ENCODE data around the gene NFIB. TPM values are rescaled to one million over a fixed set of nuclear protein-coding genes. Genes with fewer than 3 reads are reported as not detected.

Gene NFIB
- total and polyA plus RNA-seq, 2 of the 13 experiments (the other 11 are each of a cell fraction or from before 2014, with no cell fraction given), result 0.98 to 4.6 TPM

DNA sequence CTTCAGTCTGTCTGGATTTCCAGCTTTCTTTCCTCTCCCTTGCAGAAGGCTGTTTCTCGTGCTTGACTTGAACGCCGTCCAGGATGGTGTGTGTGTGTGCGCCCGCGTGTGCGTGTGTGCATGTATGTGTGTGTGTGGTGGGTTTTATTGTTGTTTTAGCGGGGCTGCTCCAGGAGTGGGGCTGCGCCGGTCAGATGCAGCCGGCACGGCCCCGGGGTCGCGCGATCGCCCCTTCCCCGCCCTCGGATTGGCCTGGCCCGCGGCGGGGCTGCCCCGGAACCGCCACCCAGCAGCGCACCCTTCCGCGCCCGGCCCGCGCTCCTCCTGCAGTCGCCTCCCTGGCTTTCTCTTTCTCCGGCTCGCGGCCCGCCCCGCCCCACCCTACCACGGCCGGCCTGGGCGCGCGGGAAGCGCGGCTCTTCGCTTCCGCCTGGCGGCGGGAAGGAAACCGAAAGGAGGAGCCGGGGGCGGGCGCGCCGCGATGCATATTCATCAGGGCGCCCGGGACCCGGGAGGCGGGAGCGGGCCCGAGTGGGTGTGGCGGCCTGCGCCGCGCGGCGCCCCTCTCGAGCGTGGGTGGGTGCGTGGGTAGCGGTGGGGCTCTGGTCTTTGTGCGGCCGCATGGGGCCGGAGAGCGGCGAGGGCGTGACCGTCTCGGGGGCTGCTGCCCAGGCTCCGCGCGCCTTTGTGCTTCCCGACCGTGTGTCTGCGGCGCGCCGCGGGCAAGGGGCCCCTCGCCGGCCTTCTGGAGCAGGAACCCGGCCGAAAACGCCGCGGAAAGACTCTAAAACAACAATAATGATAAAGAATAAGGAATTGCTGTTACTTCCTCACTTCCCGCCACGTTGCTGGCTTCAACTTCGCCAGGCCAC, 8.5 kb upstream of the NFIB start (continued):
- TF ChIP-seq, protein P1, sequence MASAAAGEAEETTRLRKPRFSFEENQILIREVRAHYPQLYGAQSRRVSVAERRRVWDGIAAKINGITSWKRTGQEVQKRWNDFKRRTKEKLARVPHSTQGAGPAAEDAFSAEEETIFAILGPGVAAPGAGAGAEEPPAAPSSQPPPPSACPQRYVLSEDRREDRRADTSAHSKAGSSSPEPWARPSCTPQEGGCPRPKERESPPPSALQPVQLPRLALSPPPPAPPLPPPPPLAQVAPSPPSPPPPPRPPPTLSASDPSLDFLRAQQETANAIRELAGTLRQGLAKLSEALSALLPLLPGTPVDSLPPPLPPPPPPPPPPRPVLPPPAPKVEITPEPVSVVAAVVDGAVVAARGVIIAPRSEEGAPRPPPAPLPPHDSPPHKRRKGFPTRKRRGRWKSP (CRISPR knock-in tag; IDR thresholded peaks at IDR 0.05), result 0 out of 2 replicates have a peak, but pooled peaks have one; percentile 45
- TF ChIP-seq ARHGAP35 (CRISPR knock-in tag; IDR thresholded peaks at IDR 0.05; ENCODE audit: borderline replicate concordance) (no peak), ZFX (CRISPR knock-in tag; IDR thresholded peaks at IDR 0.05; ENCODE audit: low read depth) (peak; percentile 60; the same call in 1 of the 2 replicates), RAD51 (IDR thresholded peaks at IDR 0.05; ENCODE audit: borderline replicate concordance) (no peak), KLF6 (CRISPR knock-in tag; IDR thresholded peaks at IDR 0.05) (peak; percentile 57; the same call in 1 of the 2 replicates), KAT7 (CRISPR knock-in tag; IDR thresholded peaks at IDR 0.05; ENCODE audit: borderline replicate concordance) (peak; percentile 22; the same call in 1 of the 2 replicates), ARNT2 (CRISPR knock-in tag; IDR thresholded peaks at IDR 0.05; ENCODE audit: low read depth) (0 out of 2 replicates have a peak, but pooled peaks have one; percentile 23), FOXO1 (CRISPR knock-in tag; IDR thresholded peaks at IDR 0.05) (no peak), ZNF101 (CRISPR knock-in tag; IDR thresholded peaks at IDR 0.05; ENCODE audit: borderline replicate concordance, low read depth) (no peak), ZNF674 (CRISPR knock-in tag; IDR thresholded peaks at IDR 0.05; ENCODE audit: low read depth) (0 out of 2 replicates have a peak, but pooled peaks have one; percentile 41), ZBTB20 (CRISPR knock-in tag; IDR thresholded peaks at IDR 0.05; ENCODE audit: borderline replicate concordance, low read depth) (no peak), DNMT3B (CRISPR knock-in tag; conservative IDR thresholded peaks at IDR 0.05) (0 out of 2 replicates have a peak, but pooled peaks have one; percentile 55), SMARCE1 (IDR thresholded peaks at IDR 0.05; ENCODE audit: borderline replicate concordance) (no peak)
- TF ChIP-seq, protein P2, sequence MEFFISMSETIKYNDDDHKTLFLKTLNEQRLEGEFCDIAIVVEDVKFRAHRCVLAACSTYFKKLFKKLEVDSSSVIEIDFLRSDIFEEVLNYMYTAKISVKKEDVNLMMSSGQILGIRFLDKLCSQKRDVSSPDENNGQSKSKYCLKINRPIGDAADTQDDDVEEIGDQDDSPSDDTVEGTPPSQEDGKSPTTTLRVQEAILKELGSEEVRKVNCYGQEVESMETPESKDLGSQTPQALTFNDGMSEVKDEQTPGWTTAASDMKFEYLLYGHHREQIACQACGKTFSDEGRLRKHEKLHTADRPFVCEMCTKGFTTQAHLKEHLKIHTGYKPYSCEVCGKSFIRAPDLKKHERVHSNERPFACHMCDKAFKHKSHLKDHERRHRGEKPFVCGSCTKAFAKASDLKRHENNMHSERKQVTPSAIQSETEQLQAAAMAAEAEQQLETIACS (CRISPR knock-in tag; IDR thresholded peaks at IDR 0.05), result peak; percentile 61; the same call in 1 of the 2 replicates
- TF ChIP-seq, protein P3, sequence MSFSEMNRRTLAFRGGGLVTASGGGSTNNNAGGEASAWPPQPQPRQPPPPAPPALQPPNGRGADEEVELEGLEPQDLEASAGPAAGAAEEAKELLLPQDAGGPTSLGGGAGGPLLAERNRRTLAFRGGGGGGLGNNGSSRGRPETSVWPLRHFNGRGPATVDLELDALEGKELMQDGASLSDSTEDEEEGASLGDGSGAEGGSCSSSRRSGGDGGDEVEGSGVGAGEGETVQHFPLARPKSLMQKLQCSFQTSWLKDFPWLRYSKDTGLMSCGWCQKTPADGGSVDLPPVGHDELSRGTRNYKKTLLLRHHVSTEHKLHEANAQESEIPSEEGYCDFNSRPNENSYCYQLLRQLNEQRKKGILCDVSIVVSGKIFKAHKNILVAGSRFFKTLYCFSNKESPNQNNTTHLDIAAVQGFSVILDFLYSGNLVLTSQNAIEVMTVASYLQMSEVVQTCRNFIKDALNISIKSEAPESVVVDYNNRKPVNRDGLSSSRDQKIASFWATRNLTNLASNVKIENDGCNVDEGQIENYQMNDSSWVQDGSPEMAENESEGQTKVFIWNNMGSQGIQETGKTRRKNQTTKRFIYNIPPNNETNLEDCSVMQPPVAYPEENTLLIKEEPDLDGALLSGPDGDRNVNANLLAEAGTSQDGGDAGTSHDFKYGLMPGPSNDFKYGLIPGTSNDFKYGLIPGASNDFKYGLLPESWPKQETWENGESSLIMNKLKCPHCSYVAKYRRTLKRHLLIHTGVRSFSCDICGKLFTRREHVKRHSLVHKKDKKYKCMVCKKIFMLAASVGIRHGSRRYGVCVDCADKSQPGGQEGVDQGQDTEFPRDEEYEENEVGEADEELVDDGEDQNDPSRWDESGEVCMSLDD (CRISPR knock-in tag; IDR thresholded peaks at IDR 0.05; ENCODE audit: borderline replicate concordance), result no peak
- TF ChIP-seq, protein P4, sequence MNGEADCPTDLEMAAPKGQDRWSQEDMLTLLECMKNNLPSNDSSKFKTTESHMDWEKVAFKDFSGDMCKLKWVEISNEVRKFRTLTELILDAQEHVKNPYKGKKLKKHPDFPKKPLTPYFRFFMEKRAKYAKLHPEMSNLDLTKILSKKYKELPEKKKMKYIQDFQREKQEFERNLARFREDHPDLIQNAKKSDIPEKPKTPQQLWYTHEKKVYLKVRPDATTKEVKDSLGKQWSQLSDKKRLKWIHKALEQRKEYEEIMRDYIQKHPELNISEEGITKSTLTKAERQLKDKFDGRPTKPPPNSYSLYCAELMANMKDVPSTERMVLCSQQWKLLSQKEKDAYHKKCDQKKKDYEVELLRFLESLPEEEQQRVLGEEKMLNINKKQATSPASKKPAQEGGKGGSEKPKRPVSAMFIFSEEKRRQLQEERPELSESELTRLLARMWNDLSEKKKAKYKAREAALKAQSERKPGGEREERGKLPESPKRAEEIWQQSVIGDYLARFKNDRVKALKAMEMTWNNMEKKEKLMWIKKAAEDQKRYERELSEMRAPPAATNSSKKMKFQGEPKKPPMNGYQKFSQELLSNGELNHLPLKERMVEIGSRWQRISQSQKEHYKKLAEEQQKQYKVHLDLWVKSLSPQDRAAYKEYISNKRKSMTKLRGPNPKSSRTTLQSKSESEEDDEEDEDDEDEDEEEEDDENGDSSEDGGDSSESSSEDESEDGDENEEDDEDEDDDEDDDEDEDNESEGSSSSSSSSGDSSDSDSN (CRISPR knock-in tag; IDR thresholded peaks at IDR 0.05), result peak; percentile 83; the same call in 1 of the 2 replicates
- TF ChIP-seq, protein P5, sequence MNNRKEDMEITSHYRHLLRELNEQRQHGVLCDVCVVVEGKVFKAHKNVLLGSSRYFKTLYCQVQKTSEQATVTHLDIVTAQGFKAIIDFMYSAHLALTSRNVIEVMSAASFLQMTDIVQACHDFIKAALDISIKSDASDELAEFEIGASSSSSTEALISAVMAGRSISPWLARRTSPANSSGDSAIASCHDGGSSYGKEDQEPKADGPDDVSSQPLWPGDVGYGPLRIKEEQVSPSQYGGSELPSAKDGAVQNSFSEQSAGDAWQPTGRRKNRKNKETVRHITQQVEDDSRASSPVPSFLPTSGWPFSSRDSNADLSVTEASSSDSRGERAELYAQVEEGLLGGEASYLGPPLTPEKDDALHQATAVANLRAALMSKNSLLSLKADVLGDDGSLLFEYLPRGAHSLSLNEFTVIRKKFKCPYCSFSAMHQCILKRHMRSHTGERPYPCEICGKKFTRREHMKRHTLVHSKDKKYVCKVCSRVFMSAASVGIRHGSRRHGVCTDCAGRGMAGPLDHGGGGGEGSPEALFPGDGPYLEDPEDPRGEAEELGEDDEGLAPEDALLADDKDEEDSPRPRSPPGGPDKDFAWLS (CRISPR knock-in tag; IDR thresholded peaks at IDR 0.05; ENCODE audit: borderline replicate concordance), result no peak

Data from HepG2 (cell line).